Sigmoid colon (tissue), 7 donors: ENCODE measurements around the gene PPFIBP2. TPM values are rescaled to one million over a fixed set of nuclear protein-coding genes. Genes with fewer than 3 reads are reported as not detected.

Experiments
- DNase-seq: peaks from one replicate; pipeline ENCODE4 v3.0.0-alpha.2; 2019
- H3K27ac ChIP-seq, 4 donors: fragments of 200-600 bp; sonication (generic); one replicate each; pipeline ENCODE4 v1.5.1; 2016 to 2019; ENCODE audit warnings: mild to moderate bottlenecking in 1 of 4
- H3K27me3 ChIP-seq, 3 donors: fragments of 200-600 bp; sonication (generic); one replicate each; pipeline ENCODE4 v1.5.1; 2019; ENCODE audit warnings: mild to moderate bottlenecking in 1 of 3
- H3K36me3 ChIP-seq, 4 donors: fragments of 200-600 bp; sonication (generic); one replicate each; pipeline ENCODE4 v1.5.1; 2016 to 2019
- H3K4me1 ChIP-seq, 4 donors: fragments of 200-600 bp; sonication (generic); one replicate each; pipeline ENCODE4 v1.5.1; 2017 to 2019
- H3K4me3 ChIP-seq, 4 donors: fragments of 200-600 bp; sonication (generic); one replicate each; pipeline ENCODE4 v1.5.1; 2017 to 2019; ENCODE audit warnings: mild to moderate bottlenecking in 2 of 4, moderate library complexity in 1 of 4
- H3K9me3 ChIP-seq, 4 donors: fragments of 200-600 bp in 3 of 4; sonication (generic) in 3 of 4; one replicate each; pipeline versions ENCODE4 v1.5.1 to v1.6.1; 2013 to 2019
- CTCF ChIP-seq, 4 experiments: fragments of 450-650 bp in 3 of 4; fragments of 200-600 bp in 1 of 4; IDR thresholded peaks; one replicate each; pipeline ENCODE4 v1.5.1; 2016 to 2019; ENCODE audit warnings: antibody characterized with exemption in 4 of 4, mild to moderate bottlenecking in 3 of 4, moderate library complexity in 2 of 4
- EP300 ChIP-seq, 4 donors: sonication (generic); formaldehyde crosslinking; IDR thresholded peaks; one replicate each; pipeline ENCODE4 v1.6.1; 2017; ENCODE audit warnings: antibody characterized with exemption in 4 of 4
- POLR2A ChIP-seq, 2 donors: fragments of 450-650 bp; IDR thresholded peaks; one replicate each; pipeline ENCODE4 v1.6.1; 2016; ENCODE audit warnings: antibody characterized with exemption in 2 of 2, mild to moderate bottlenecking in 2 of 2, moderate library complexity in 2 of 2
- POLR2AphosphoS5 ChIP-seq, 4 donors: sonication (generic); formaldehyde crosslinking; IDR thresholded peaks; one replicate each; pipeline ENCODE4 v1.6.1; 2017; ENCODE audit warnings: antibody characterized with exemption in 4 of 4
- WGBS, 2 donors: extraction: QIAGEN DNeasy Blood & Tissue Kit; methylation state at CpG; one replicate each; pipeline ENCODE4 v1.1.7; 2013; 5-methylcytosine and 5-hydroxymethylcytosine counted together
- intact Hi-C: fragments of 100-400 bp; cut with DNase I; formaldehyde crosslinking; loops from one replicate; pipeline ENCODE4 v1.15.1; 2023
- polyA plus RNA-seq, 3 donors: library from polyadenylated mRNA; stranded (reverse); fragments of 200-250 nt; gene quantifications; one replicate each; pipeline ENCODE4 v1.2.3, GENCODE V29; 2013
- total RNA-seq, 4 donors: library from RNA; depleted of rRNA; stranded (reverse); fragments of >200 nt; gene quantifications; one replicate each; pipeline ENCODE4 v1.1.0, GENCODE V29; 2016
- donor health status: healthy with polysubstance abuse.
- donor health status: Bipolar disorder and iron deficiency.
- donor health status: healthy.

Gene PPFIBP2
- total and polyA plus RNA-seq, 7 donors = 4.1 to 33.5 (median 11.6) TPM

DNA sequence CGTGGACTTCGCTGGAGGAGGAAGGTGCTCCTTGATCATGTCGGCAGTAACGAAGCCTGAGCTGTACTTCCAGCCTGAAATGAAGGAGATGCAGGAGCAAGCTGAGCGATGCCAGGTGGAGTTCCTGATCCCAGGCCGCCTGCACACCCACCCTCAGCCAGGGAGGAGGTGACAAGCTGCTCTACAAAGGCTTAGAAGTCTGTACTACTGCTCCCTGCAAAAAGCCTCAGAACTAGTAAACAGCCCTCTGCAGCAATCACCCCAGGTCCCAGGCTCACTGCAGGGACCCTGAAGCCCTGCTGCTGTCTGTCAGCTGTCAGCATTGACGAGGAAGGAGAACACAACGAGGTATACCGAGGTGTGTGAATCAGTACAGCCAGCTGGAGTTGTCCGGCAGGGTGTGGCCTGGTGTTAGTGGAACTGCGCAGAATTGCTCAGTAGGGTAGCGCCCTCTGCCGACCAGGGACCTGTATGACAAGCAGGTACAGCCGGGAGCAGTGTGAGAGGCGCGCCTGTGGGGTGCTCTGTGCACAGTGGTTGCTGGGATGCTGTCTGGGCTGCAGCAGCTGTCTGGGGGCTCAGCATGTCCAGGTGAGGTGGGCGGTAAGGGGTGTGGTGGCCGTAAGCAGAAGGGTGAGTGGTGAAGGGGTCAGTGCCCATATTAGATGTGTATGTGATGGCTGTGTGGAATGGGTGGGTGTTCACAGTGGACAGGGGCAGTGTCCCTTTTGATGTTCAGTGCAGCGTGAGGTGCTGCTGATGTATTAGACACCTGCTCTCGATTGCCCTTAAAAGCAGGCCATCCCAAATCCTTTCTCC lies 151.9 kb downstream of the PPFIBP2 start:
- intact Hi-C loops = loop anchor here (5.0 kb wide), 1 partner anchor 153 kb away; the partner anchor contains the start of gene PPFIBP2
- TF ChIP-seq EP300 (IDR thresholded peaks at IDR 0.05) (no peak), POLR2A (IDR thresholded peaks at IDR 0.05) (no peak), POLR2AphosphoS5 (IDR thresholded peaks at IDR 0.05) (no peak), CTCF (IDR thresholded peaks at IDR 0.05) (peak; percentile 31 to 67 (median 40))
- 35 to 49% methylated on average over 20 of the region's 20 CpGs for WGBS, 2 donors
- peaks cover 0 to 4% (median 0%) of the 10 kb centered on the region in 4 donors for H3K9me3 ChIP-seq
- H3K4me1 ChIP-seq = no peaks in the 10 kb centered on the region
- no peak overlapping the region for H3K4me3 ChIP-seq
- H3K27me3 ChIP-seq = no peaks in the 10 kb centered on the region
- DNase-seq = peak; percentile 87
- no peak overlapping the region for H3K27ac ChIP-seq
- no peaks in the 10 kb centered on the region for H3K36me3 ChIP-seq

DNA sequence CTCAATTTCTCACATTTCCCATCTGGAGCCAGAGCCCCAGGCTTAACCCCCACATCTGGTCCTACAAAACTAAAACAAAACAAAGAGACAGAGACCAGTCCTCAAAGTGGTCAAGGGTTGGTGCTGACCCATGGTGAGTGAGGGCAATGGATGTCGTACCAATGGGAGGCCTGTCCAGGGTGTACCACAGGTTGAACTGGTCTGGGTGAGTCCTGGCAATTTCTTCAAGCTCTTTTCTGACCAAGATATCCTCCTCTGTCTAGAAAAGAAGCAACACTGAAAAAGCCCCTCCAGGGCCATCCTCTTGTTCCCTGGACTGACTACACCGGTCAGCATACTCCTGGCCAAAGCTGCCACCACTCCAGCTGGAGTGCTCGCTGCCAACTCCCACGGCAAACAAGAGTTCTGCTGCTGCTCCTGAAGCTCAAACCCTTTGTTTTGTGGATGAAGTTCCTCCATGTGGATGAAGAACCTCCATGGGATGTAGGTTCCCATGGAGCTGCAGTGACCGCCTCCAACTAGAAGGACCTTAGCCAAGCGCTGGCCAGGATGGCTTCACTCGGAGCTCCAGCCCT lies 152.6 kb downstream of the PPFIBP2 start:
- Histone ChIP-seq H3K27me3 (no peaks in the 10 kb centered on the region), H3K27ac (no peak overlapping the region), H3K36me3 (no peaks in the 10 kb centered on the region), H3K4me1 (no peaks in the 10 kb centered on the region), H3K9me3 (peaks cover 0 to 4% (median 0%) of the 10 kb centered on the region in 4 donors), H3K4me3 (no peak overlapping the region)
- TF ChIP-seq CTCF (IDR thresholded peaks at IDR 0.05) (no peak), EP300 (IDR thresholded peaks at IDR 0.05) (no peak), POLR2AphosphoS5 (IDR thresholded peaks at IDR 0.05) (no peak), POLR2A (IDR thresholded peaks at IDR 0.05) (no peak)
- intact Hi-C loops = loop anchor here (5.0 kb wide), 1 partner anchor 154 kb away; the partner anchor contains the start of gene PPFIBP2
- DNase-seq = no peak
- 86 to 93% methylated on average over 7 of the region's 7 CpGs for WGBS, 2 donors

GRCh38 chr11:7667460-7667859 lies 153.7 kb downstream of the PPFIBP2 start:
- intact Hi-C loops = loop anchor here (5.0 kb wide), 1 partner anchor 155 kb away; the partner anchor contains the start of gene PPFIBP2
- TF ChIP-seq POLR2AphosphoS5 (IDR thresholded peaks at IDR 0.05) (no peak), EP300 (IDR thresholded peaks at IDR 0.05) (no peak), CTCF (IDR thresholded peaks at IDR 0.05) (no peak), POLR2A (IDR thresholded peaks at IDR 0.05) (no peak)

DNA sequence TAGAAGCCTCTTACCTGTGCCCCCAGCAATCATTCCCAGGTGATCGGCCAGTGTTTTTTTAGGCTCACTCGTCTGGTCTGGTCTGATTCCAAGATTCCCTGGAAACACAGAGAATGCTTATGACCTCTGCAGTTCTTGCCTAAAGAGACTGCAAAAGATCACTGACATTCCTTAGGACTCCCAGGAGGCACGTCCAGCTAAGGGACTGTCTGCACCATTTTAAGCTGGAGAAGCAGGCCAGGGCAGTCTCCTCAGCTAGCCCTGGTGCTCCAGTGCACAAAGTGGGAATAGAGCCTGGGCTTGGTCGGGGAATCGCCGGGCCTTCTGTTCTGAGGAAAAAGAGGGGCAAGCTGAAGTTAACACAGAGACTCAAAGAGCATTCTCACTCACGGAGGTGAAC lies 154.7 kb downstream of the PPFIBP2 start:
- WGBS, 2 donors = 84 to 85% methylated on average over 7 of the region's 7 CpGs
- Histone ChIP-seq H3K9me3 (peaks cover 0 to 4% (median 0%) of the 10 kb centered on the region in 4 donors), H3K27me3 (peaks cover 0 to 18% (median 14%) of the 10 kb centered on the region in 3 donors), H3K36me3 (no peaks in the 10 kb centered on the region), H3K4me1 (peaks cover 0 to 8% (median 7%) of the 10 kb centered on the region in 4 donors), H3K4me3 (no peak overlapping the region), H3K27ac (no peak overlapping the region)
- no peak for DNase-seq
- intact Hi-C loops = loop anchor here (5.0 kb wide), 1 partner anchor 156 kb away; the partner anchor contains the start of gene PPFIBP2
- TF ChIP-seq POLR2A (IDR thresholded peaks at IDR 0.05) (no peak), EP300 (IDR thresholded peaks at IDR 0.05) (no peak), CTCF (IDR thresholded peaks at IDR 0.05) (no peak), POLR2AphosphoS5 (IDR thresholded peaks at IDR 0.05) (no peak)

More at GRCh38 chr11:7667460-7667859, 153.7 kb downstream of the PPFIBP2 start:
- H3K4me1 ChIP-seq = no peaks in the 10 kb centered on the region
- H3K27ac ChIP-seq = no peak overlapping the region
- no peak for DNase-seq
- 89 to 92% methylated on average over 2 of the region's 2 CpGs for WGBS, 2 donors
- H3K4me3 ChIP-seq = no peak overlapping the region
- no peaks in the 10 kb centered on the region for H3K36me3 ChIP-seq
- peaks cover 0 to 4% (median 0%) of the 10 kb centered on the region in 4 donors for H3K9me3 ChIP-seq
- peaks cover 0 to 9% (median 4%) of the 10 kb centered on the region in 3 donors for H3K27me3 ChIP-seq
